Transverse colon (tissue), 3 donors: ENCODE data around the gene ANKRD11.

Source experiments
- POLR2A ChIP-seq: fragments of 450-650 bp; IDR thresholded peaks from one replicate; pipeline ENCODE4 v1.6.1; 2016; ENCODE audit warnings: antibody characterized with exemption, mild to moderate bottlenecking, moderate library complexity
- TF ChIP-seq, protein P1 (sequence below), 5 experiments: fragments of 200-600 bp in 3 of 5; fragments of 450-650 bp in 2 of 5; sonication (generic) in 3 of 5; IDR thresholded peaks; 1 replicate in 2 of 5; 2 replicates in 3 of 5; pipeline ENCODE4 v1.5.1; 2016 to 2017; ENCODE audit warnings: antibody characterized with exemption in 5 of 5, inconsistent platforms in 3 of 5, mild to moderate bottlenecking in 2 of 5, moderate library complexity in 1 of 5

DNA sequence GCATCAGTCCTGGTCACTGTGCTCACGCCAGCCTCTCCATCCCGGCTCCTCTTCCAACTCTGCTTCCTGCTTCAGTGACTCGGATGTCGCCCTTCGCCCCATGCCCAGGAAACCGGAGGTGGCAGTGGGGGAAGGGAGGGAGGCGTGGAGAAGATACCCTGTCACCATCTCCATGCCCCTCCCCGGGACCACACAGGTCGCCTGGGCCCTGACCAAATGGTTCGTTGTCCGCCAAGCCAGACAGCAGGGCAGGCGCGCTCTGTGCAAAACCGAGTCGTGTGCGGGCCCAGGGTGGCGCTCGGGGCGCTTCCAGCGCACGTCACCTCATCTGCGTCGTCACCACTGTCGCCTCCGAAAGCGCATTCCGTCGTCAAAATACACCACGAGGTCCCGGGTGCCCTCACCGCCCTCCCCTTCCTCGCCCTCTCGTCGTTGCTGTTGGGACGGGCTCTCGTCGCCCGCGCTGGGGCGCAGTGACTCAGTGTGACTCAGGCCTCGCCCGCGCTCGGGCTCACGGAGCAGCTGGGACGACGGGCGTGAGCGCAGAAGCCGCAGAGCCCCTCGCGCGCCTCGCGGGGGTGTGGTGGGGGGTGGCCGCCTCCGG lies 233.6 kb downstream of the ANKRD11 start:
- TF ChIP-seq, protein P1, sequence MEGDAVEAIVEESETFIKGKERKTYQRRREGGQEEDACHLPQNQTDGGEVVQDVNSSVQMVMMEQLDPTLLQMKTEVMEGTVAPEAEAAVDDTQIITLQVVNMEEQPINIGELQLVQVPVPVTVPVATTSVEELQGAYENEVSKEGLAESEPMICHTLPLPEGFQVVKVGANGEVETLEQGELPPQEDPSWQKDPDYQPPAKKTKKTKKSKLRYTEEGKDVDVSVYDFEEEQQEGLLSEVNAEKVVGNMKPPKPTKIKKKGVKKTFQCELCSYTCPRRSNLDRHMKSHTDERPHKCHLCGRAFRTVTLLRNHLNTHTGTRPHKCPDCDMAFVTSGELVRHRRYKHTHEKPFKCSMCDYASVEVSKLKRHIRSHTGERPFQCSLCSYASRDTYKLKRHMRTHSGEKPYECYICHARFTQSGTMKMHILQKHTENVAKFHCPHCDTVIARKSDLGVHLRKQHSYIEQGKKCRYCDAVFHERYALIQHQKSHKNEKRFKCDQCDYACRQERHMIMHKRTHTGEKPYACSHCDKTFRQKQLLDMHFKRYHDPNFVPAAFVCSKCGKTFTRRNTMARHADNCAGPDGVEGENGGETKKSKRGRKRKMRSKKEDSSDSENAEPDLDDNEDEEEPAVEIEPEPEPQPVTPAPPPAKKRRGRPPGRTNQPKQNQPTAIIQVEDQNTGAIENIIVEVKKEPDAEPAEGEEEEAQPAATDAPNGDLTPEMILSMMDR (IDR thresholded peaks at IDR 0.05) = no peak
- TF ChIP-seq POLR2A = no peak
